OCI-LY1 (cell line): ENCODE data around the gene SCAMP2.

ENCODE experiments used
- EZH2 ChIP-seq: fragments of 200-600 bp; sonication (generic), shearing (Covaris generic); IDR thresholded peaks from 2 replicates; pipeline ENCODE4 v1.8.0; 2017; ENCODE audit warnings: borderline replicate concordance, mixed run types, mild to moderate bottlenecking, antibody characterized with exemption, low read length, moderate library complexity, mixed read lengths
- TF ChIP-seq, protein P1 (sequence below): fragments of 200-600 bp; sonication (generic), shearing (Covaris generic); IDR thresholded peaks from 2 replicates; pipeline ENCODE4 v1.5.1; 2017; ENCODE audit warnings: mild to moderate bottlenecking, antibody characterized with exemption, low read length, moderate library complexity, mixed read lengths

DNA sequence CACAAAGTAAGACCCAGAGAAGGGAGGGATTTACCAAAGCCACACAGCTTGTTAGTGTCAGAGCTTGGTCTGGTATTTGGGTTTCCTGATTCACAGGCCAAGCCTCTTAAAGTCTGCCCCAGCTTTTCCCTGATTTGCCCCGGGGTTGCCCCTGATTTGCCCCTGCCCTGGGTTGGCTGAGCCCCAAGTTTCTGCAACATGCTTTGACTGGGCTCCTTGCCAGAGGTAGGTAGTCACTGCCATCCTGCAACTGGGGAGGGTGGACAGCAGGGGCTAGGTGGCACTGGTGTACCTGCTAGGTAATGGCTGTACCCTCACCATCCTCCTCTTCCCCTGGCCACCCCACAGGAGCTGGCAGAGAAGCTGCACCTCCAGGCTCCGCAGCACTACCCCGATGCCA is 19.1 kb upstream of the SCAMP2 start:
- TF ChIP-seq, protein P1, sequence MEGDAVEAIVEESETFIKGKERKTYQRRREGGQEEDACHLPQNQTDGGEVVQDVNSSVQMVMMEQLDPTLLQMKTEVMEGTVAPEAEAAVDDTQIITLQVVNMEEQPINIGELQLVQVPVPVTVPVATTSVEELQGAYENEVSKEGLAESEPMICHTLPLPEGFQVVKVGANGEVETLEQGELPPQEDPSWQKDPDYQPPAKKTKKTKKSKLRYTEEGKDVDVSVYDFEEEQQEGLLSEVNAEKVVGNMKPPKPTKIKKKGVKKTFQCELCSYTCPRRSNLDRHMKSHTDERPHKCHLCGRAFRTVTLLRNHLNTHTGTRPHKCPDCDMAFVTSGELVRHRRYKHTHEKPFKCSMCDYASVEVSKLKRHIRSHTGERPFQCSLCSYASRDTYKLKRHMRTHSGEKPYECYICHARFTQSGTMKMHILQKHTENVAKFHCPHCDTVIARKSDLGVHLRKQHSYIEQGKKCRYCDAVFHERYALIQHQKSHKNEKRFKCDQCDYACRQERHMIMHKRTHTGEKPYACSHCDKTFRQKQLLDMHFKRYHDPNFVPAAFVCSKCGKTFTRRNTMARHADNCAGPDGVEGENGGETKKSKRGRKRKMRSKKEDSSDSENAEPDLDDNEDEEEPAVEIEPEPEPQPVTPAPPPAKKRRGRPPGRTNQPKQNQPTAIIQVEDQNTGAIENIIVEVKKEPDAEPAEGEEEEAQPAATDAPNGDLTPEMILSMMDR = no peak
- no peak for TF ChIP-seq EZH2
